DLD1 (cell line): Measurements from ENCODE around the gene RASGRP2.

Experiments
- in situ Hi-C: cut with HindIII; loops from 2 replicates; pipeline ENCODE4 v1.10.0; 2017; ENCODE audit warnings: low sequenced_read_pairs

RASGRP2 gene

DNA sequence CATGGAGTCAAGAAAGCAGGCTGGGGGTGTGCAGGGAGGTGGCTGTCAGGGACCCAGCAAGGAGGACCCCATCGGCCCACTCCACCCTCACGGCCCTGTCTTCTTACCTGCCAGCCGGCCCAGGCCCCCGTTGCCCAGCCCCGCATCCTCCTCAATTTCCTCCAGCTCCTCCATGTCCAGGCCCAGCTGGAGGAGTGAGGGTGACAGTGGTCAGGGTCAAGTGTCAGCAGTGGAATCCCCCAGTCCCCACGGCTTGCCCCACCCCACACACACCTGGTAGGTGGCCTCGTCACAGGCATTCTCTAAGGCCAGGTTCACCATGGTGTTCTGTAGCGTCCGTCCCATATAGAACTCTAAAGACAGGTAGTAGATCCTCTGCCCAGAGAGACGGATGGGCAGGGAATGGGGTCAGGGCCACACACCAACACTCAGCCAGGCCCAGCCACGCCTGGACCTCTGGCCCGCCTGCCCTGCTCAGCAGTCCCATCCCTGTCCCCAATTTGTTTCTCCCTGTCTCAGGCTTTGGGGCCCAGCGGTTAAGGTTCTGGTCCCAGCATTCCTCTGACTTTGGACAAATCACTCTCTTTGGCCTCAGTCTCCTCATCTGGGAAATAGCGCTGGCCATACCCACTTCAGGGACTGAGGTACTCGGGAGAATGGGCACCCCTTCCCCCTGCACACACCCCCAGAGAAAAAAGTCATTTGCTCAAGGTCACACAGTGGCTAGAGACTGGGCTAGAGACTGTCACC, 14.6 kb upstream of the RASGRP2 start:
- in situ Hi-C loops, result no loop called here

DNA sequence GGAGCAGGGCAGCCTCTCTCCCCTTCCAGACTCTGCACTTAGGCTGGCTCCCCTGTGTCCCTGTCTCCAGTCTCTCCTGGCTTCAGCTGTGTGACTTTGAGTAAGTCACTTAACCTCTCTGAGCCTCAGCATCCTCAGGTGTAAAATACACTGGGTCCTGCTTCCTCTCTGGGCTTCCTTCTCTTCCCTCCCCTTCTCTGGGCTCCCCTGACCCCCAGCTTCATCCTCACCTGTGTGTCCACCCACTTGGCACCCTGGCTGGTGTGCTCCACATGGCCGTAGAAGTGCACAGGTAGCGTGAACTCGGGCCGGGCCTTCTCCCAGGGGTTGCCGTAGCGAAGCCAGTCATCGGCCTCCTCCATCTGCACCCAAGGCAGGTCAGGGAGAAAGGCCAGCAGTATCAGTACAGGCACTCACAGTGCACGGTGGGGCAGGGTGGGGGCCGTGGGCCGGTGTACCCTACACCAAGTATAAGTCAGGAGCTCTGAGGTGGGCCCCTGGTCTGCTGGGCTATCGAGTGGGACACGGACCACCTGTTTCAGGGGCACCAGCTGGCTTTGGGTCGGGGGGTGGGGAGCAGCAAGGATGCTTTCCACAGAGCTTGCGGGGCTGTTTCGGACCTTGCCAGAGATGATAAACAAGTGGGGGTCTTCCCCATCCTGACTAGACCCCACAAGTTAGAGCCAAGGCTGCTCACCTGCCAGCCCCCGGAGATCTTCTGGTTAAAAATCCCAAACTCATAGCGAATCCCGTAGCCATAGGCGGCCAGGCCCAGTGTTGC, 13.8 kb upstream of the RASGRP2 start:
- in situ Hi-C loops, result no loop called here

DNA sequence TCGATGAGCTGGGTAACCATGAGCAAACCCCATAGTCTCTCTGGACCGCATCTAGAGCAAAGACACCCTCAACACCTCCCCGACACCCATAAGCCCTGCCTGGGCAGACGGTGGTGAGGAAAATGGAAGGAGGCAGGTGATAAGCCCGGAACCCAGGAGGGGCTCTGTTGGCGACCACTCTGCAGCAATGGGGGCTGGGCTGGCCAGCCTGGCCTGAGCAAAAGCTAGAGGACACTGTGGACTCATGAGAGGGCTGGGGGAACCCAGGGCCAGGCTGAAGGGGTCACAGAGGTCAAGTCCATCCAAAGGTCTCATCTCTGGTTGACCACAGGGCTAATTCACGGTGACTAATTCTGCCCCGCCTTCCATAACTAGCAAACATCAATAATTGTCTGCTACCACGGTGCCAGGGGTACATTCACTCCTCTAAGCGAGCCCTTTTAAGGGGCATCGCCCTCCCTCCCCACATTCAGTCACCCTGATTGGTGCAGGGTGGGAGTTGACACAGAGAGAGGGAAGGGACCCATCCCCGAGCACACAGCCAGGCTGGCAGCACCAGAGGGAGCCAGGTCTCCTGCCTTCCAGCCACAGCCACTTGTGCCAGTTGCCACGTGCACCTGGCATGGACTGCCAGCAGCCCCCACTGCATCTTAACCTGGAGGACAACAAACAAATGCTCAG, 11.9 kb upstream of the RASGRP2 start:
- in situ Hi-C loops, result no loop called here

DNA sequence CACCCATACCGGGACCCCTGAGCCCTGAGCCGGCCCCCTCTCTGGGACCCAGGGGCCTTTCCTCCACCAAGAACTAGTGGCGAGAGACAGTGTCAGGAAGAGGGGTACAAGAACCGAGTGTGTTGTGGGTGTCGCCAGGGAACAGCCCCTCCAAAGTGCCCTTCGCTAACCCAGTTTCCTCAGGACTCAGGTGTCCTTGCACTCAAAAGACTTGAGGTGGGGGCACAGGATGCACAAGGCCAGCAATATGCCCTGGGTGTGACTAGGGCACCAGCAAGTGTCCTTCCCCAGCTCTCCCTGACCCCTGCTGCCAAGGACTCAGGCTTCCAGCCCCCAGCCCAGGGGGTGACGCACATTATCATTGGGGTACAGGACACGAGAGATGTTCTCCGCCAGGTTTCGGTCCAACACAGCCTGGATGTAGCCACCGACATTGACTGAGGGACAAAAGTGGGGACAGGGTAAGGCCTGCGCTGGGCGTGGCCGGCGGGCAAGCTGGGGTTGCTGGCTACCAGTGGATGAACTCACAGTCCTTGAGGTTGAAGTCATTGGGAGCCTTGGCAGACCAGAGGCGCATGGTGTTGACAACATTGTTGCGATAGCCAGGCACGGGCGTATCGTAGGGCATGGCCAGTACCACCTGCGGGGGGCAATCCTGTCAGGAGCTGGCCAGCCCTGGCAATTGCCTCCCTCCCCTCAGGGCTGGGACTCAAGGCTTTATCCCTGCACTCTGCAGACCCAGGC, 11.1 kb upstream of the RASGRP2 start:
- in situ Hi-C loops, result no loop called here

DNA sequence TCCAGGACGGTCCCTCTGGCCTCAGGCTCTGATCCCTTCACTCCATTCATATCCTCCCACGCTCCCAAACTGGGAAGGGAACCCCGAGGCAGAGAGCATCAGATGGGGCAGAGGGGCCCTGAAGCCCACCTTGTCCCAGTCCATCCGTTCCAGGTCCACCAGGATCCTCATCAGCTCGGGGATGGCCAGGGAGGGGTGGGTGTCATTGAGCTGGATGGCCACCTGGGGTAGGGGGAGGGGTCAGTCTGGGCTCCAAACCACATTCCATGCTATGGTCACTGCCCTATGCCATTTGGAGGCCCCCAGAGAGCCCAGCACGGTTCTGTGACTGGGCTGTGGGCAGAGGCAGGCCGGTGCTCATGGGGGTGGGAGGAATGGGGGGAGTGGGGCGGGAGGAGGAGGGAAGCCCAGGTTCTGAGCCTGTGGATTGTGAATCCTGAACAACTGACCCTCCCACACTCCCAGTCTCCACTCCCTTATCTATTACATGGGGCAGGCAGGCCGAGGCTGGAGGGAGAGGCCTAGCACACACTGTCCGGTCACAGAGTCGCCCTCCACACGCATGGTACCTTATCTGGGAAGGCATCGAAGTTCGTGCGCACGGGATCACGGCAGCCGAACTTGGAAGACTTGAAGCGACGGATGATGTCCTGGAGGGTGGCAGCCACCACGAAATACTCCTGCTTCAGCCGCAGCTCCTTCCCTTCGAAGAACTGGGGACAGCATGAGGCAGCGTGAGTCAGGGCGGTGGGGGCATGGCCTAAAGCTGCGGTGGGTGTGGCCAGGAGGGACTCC, 10.4 kb upstream of the RASGRP2 start:
- in situ Hi-C loops, result no loop called here

DNA sequence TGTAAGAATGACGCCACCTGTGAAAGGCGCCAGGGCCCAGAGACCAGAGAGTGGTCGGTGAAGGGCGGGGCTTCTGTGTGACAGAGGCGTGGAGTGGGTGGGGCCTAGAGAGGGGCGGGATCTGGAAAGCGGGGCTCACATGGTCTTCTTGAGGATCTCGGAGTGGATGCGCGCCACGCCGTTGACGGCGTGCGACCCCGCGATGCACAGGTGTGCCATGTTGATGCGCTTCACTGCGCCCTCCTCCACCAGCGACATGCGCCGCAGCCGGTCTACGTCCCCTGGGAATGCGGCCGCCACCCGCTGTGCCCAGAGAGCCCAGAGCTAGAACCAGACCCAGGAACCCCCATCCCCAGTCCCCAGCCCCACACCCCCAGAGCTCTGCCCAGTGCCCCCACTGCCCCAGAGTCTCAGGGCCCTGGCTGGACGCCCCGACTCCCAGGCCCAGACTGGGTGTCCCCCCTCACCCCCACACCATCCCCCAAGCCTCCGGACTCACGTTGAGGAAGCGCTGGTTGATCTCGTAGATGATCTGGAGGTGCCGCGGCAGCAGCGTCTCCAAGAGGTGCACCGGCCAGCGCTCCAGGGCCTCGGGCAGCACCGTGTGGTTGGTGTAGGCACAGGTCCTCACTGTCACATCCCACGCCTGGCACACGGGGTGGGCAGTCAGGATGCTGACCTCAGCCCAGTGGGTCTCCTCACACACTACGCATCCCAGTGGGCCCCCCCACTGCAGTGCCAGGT, 9.6 kb upstream of the RASGRP2 start:
- in situ Hi-C loops, result no loop called here

DNA sequence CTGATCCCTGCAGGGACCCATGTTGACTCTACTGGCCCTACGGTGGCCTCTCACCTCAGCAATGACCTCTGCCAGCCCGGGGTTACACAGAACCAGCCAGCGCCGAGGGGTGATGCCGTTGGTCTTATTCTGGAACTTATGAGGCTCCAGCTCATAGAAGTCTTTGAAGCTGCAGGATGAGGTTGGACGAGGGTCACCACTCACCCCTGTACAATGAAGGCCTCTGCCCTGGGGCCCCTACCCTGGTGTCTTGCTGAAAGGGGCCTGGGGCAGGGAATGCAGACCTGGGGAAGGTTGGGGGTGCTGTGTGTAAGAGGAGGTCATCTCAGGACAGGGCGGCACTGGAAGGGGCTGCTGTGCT, 9.1 kb upstream of the RASGRP2 start:
- in situ Hi-C loops, result no loop called here

DNA sequence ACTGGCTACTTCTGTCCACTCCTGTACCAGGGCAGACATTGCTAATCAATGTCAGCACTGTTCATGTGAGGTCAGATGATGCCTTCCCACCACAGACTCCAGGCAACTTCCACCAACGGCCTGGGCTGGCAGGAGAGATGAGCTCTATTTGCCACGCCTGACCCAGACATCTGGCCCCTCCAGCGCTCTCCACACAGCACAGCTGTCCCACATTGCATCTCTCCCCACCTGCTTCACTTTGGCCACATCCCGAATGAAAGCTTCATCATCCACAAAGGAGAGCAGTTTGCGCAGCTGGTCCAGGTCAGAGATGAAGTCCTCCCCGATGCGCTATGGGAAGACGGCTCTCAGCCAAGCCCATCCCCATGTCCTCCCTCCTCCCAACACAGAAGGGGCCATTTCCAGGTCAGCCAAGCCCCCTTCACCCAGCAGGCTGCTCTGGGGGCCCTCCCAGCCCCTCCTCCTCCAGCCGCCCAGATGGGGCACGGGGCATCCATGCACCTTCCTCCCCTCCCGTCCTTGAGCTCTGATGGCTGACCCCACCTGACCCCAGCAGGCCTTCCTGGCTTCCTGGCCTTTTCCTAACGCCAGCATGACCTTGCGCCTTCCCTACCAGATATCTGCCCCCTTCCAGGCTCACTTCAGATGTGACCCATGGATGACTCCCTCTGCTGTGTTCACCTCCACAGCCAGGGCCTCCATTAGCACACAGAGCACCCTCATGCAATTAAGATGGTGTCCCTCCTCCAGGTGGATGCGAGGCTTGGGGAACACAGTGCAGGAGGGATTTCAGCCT, 8.4 kb upstream of the RASGRP2 start:
- in situ Hi-C loops, result no loop called here

DNA sequence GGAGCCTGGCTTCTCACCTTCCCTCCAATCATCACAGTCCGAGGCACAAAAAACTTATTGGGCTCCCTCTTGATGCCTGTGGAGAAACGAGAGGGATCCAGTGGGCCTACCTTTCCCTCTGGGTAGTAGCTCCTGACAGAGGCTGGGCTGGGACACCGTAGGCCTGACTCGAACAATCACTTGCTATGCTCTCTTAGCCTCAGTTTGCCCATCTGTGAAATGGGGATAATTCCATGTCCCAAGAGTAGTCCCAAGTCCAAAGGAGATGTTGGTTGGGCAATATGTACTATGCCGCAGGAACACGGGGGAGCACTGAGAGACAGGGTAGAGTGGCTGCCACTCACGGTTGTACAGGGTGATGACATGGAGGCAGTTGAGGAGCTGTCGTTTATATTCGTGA, 7.6 kb upstream of the RASGRP2 start:
- in situ Hi-C loops, result no loop called here

DNA sequence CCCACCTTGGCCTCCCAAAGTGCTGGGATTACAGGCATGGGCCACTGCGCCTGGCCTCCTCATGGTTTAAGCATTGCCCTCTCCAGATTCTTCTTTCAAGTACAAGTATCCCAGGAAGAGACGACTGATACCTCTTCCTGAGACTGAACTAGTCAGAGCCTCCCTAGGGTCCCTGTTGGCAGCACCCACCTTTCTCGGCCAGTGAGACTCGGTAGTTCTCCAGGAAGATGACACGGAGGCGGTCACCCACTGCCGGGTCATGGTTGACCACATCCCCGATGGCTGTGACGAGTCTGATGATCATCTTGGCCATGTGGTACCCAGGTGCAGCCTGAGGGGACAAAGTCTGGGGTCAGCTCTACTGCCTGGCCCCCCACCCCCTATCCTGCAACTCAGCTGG, 7.2 kb upstream of the RASGRP2 start:
- in situ Hi-C loops, result no loop called here

DNA sequence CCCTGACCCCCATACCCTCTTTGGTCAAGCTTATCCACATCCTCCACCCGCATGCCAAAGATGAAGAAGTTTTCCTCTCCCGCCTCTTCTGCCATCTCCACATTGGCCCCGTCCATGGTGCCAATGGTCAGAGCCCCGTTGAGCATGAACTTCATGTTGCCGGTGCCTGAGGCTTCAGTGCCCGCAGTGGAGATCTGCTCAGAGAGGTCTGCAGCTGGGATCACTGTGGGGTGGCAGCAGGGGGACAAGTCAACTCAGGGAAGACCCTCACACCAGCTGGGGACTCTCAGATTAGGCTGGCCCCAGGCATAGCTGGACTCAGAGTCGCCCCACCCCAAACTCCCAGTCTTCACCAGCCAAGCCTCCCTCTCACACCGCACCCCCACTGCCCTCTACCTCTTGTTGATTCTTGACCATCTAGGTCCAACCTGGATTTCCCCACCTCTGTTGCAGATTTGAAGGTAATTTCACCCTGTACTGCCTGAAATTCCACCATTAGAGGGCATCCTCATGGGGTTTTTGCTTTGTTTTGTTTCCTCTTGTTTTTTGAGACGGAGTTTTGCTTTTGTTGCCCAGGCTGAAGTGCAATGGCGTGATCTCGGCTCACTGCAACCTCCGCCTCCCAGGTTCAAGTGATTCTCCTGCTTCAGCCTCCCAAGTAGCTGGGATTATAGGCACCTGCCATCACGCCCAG, 6.6 kb upstream of the RASGRP2 start:
- in situ Hi-C loops, result no loop called here

DNA sequence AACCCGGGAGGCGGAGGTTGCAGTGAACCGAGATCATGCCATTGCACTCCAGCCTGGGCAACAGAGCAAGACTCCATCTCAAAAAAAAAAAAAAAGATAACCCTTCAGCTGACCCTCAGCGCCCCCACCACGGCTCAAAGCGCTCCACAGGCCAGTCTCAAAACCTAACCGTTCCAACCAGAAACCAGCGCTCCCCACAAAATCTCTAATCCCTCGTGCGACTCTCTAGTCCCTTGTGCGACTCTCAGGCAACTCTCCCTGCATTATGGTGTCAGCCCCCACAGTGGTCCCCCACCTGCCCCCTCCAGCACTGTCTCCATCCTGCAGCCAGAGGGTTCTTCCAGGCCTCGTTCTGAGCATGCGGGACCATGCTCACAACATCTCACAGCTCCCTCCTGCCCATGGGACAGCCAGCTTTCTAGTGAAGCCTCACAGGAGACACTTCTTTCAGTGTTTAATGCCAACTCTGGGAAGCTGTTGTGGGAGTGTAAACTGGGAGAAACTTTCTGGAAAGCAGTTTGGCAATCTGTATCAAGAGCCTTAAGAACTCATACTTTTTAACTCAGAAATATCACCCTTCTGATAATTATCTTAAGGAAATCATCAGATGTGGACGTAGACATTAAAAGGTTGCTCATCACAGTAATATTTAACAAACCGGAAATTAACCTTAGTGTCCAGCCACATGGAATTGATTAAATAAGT, 4.2 kb upstream of the RASGRP2 start:
- in situ Hi-C loops, result no loop called here

DNA sequence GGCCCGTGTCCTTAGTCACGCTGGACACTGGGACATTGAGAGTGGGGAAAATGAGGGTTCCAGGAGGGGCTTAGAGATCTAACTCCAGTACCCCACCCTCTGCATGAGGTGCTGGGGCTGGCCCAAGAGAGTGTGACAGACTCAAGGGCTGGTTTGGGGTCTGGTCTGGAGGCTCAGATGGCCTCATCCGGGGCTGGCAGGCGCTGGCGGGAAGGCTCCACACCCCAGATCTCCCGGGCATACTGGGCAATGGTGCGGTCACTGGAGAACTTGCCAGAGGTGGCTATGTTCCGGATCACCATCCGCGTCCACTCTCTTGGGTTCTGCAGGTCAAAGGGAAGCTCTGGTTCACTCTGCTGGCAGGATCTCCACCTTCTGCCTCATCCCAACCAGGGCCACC, 2.5 kb upstream of the RASGRP2 start:
- in situ Hi-C loops, result no loop called here

DNA sequence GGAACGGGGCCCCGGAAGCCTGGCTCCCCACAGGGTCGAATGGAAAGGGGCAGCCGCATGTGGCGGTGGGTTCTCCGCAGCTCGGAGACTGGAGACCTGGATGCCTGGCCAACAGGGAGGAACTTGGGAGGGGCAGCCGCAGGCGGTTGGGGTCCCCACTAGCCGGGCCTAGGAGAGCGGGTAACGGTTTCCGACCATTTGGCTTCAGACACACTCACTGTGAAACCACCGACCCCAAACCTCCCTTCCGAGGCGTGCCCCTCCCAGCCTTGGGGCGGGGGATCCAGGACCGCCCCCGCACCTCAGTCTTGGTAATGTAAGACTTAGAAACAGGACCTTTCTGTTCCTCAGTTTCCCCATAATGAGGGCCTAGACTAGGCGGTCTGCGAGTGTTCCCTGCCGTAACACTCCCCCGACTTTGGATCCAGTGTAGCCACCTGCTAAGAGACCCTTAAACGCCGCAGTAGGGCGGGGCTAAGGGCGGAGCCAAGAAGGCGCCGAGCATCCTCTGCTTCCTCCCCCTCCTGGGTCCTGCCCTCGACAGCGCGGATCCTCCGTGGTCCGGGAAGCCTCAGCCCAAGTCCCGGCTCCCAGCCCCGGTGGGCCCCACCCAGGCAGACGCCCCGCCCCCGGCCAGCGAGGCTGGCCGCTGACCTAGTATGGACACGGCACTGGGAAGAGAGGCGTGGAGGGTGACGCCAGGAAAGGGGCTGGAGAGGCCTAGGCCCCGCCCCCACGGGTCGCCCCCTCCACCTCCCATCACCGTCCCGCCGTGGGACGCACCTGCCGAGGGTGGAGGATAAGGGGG, 1.8 kb upstream of the RASGRP2 start:
- in situ Hi-C loops, result no loop called here

DNA sequence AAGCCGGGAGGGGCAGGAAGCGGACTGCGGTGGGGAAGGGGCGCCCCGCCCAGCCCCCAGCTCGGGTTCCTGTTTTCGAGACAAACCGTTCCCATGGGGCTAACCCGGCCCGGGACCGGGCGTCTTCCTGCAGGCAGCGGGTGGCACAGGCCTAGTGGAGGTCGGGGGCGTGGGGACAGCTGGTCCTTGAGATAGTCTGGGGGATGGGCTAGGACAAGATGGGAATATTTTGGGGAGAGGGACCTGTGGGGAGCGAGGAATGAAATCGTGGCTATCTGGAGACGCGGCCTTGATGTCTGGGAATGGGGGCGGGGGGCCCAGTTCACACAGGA, 1.2 kb upstream of the RASGRP2 start:
- in situ Hi-C loops, result no loop called here

DNA sequence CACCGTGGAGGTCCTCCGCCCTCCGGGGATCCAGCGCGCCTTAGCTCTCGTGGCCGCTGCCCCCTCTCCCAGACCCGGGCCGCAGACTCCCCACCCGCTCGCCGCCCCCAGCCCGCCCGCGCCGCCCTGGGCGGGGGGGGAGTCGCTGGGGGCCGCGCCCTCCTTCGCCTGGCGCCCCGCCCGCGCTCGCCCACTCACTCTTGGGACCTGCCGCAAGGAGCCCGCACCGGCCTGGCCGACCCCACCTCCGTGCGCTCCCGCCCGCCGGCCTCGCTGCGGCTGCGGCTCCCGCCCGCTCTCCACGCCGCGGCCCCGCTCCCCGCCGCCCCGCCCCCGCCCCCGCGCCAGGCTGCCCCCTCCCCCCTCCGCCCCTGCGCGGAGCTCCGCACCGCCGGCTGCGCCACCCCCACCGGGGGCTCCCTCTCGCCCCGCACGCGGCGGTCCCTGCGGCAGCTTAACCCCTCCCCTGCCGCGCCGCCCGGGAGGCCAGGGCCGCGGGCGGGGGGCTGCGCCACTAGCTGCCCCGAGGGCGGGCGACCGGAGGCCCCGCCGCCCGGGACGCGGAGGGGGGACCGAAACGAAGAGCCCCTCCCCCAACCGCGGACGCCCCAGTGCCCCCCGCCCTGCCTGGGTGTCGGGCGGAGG, 724 bp upstream of the RASGRP2 start:
- in situ Hi-C loops, result no loop called here
